ENCODE data around the gene RNU7-1. TPM values are rescaled to one million over a fixed set of nuclear protein-coding genes. Genes with fewer than 3 reads are reported as not detected.

Gene RNU7-1
- total RNA-seq, 1 experiment from 2014 or later, result not detected

DNA sequence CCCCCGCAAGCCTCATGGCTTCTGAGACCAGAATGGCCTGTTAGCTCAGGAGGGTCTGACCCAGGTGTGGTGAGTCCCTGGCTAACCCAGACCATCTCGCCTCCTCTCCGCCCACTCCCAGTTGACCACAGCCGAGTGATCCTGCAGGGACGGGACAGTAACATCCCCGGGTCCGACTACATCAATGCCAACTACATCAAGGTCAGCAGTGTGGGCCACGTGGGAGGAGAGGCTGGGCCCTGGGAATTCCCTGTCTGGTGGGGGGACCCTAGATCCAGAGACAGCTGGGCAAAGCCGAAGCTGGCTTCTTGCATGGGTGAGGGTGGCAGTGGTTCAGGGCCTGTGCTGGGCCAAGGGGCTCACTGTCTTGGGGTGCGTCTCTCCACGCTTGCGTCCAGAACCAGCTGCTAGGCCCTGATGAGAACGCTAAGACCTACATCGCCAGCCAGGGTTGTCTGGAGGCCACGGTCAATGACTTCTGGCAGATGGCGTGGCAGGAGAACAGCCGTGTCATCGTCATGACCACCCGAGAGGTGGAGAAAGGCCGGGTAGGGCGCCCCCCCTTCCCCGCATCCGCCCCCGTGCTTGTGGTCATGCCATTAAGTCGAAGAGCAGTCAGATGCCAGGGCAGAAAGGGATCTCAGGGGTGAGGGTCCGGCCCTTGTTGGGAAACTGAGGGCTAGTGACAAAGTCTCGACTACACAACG is 12.6 kb downstream of the RNU7-1 start:
- Mint-ChIP-seq H3K27me3 (ENCODE audit: unreplicated experiment) (no peaks in the 10 kb centered on the region), H3K27ac (ENCODE audit: unreplicated experiment) (no peak overlapping the region), H3K36me3 (ENCODE audit: insufficient read depth, unreplicated experiment) (peaks cover 48% of the 10 kb centered on the region), H3K4me1 (ENCODE audit: low read depth, unreplicated experiment) (peaks cover 7% of the 10 kb centered on the region), H3K4me3 (ENCODE audit: low read depth, unreplicated experiment) (no peak overlapping the region), H3K9me3 (ENCODE audit: low read depth, unreplicated experiment) (no peaks in the 10 kb centered on the region)
- BruUV-seq (replicated peaks), result no TSS peak
- TF ChIP-seq, protein P1, sequence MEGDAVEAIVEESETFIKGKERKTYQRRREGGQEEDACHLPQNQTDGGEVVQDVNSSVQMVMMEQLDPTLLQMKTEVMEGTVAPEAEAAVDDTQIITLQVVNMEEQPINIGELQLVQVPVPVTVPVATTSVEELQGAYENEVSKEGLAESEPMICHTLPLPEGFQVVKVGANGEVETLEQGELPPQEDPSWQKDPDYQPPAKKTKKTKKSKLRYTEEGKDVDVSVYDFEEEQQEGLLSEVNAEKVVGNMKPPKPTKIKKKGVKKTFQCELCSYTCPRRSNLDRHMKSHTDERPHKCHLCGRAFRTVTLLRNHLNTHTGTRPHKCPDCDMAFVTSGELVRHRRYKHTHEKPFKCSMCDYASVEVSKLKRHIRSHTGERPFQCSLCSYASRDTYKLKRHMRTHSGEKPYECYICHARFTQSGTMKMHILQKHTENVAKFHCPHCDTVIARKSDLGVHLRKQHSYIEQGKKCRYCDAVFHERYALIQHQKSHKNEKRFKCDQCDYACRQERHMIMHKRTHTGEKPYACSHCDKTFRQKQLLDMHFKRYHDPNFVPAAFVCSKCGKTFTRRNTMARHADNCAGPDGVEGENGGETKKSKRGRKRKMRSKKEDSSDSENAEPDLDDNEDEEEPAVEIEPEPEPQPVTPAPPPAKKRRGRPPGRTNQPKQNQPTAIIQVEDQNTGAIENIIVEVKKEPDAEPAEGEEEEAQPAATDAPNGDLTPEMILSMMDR (IDR thresholded peaks at IDR 0.05; ENCODE audit: unreplicated experiment), result no peak
- CTCF ChIA-PET, result no interaction called here
- intact Hi-C loops (cut with micrococcal nuclease; ENCODE audit: unreplicated experiment), result no loop called here
- DNase-seq, result no peak

DNA sequence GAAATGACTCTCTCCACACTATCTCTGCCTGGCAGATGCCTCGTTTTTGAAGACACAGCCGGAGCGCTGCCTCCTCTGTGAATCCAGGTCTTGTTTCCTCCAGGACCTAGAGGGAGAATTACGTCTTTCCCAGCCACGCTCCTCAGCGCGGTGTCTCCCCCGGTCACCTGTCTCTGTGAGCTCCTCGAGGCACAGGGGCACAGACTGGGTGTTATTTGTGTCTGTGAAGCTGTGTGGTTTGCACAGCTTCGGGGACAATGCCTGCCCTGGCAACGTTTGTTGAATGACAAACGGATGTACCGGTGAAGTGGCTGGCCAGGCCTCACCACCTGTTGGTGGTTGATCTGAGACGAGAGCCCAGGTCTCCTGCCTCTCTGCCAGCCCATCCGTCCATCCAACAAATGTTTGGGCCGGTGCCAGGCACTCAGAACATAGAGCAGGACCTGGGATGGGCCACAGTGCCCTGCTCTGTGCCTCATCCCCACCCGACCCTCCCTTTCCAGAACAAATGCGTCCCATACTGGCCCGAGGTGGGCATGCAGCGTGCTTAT is 13.6 kb downstream of the RNU7-1 start:
- BruUV-seq (replicated peaks), result no TSS peak
- TF ChIP-seq, protein P1 (IDR thresholded peaks at IDR 0.05; ENCODE audit: unreplicated experiment), result no peak
- H3K27ac Mint-ChIP-seq (ENCODE audit: unreplicated experiment), result no peak overlapping the region
- intact Hi-C loops (cut with micrococcal nuclease; ENCODE audit: unreplicated experiment), result no loop called here
- CTCF ChIA-PET, result no interaction called here
- H3K4me3 Mint-ChIP-seq (ENCODE audit: low read depth, unreplicated experiment), result no peak overlapping the region
- peaks cover 58% of the 10 kb centered on the region for H3K36me3 Mint-ChIP-seq (ENCODE audit: insufficient read depth, unreplicated experiment)
- peaks cover 17% of the 10 kb centered on the region for H3K4me1 Mint-ChIP-seq (ENCODE audit: low read depth, unreplicated experiment)
- H3K9me3 Mint-ChIP-seq (ENCODE audit: low read depth, unreplicated experiment), result no peaks in the 10 kb centered on the region
- no peak for DNase-seq
- H3K27me3 Mint-ChIP-seq (ENCODE audit: unreplicated experiment), result no peaks in the 10 kb centered on the region

DNA sequence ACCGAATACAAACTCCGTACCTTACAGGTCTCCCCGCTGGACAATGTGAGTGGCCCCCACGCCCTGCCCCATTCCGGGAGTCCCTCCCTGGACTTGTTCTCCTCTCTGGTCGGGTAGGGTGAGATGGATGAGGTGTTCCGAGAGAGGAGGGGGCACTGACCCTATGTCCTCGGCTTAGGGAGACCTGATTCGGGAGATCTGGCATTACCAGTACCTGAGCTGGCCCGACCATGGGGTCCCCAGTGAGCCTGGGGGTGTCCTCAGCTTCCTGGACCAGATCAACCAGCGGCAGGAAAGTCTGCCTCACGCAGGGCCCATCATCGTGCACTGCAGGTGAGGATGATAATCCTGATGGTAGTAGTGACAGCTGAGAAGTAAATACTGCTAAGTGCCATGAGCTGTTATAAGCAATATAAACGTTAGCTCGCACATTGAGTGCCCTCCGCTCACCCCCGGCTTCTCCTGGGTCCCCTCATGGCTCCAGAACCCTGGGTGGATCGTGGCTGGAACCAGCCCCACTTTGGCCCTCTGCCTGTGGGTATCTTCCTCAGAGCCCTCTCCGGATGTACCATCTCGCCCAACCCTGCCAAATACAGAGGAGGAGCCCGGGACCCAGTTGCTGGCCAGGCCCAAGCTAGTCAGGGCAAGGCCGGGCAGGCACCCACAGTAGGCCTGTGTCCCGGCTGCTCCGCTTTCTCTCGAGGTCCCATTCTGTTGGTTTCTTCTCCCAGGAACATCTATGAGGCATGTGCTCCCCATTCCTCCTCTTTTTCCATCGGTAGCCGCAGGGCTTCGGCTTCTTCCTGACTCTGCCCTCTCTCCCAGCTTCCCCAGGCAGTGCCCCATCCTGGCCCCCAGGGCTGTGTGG is 14.4 kb downstream of the RNU7-1 start:
- BruUV-seq (replicated peaks), result no TSS peak
- H3K4me1 Mint-ChIP-seq (ENCODE audit: low read depth, unreplicated experiment), result peaks cover 17% of the 10 kb centered on the region
- H3K27me3 Mint-ChIP-seq (ENCODE audit: unreplicated experiment), result no peaks in the 10 kb centered on the region
- no peak overlapping the region for H3K27ac Mint-ChIP-seq (ENCODE audit: unreplicated experiment)
- intact Hi-C loops (cut with micrococcal nuclease; ENCODE audit: unreplicated experiment), result no loop called here
- H3K9me3 Mint-ChIP-seq (ENCODE audit: low read depth, unreplicated experiment), result no peaks in the 10 kb centered on the region
- H3K4me3 Mint-ChIP-seq (ENCODE audit: low read depth, unreplicated experiment), result no peak overlapping the region
- CTCF ChIA-PET, result no interaction called here
- no peak for DNase-seq
- peaks cover 66% of the 10 kb centered on the region for H3K36me3 Mint-ChIP-seq (ENCODE audit: insufficient read depth, unreplicated experiment)
- TF ChIP-seq, protein P1 (IDR thresholded peaks at IDR 0.05; ENCODE audit: unreplicated experiment), result no peak

DNA sequence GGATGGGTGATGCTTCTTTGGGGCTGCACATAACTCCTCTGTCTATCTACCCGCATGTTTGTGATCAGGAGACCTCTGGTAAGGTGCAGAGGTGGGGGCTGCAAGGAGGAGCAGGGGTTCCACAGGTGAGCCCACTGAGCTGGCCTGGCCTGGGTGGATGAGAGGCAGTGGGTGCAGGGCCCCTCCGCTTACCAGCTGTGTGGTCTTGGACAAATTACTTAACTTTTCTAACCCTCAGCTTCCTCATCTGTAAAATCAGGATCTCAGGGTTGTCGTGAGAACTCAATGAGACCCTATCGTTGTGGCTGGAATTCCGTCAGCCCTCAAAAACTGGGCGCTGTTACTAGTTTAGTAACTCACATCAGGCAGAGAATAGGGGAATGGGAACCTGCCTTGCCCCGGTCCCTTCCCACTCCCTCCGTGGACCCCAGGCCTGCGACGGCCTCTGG is 15.0 kb downstream of the RNU7-1 start:
- no peak for DNase-seq
- BruUV-seq (replicated peaks), result no TSS peak
- no peak overlapping the region for H3K27ac Mint-ChIP-seq (ENCODE audit: unreplicated experiment)
- peaks cover 72% of the 10 kb centered on the region for H3K36me3 Mint-ChIP-seq (ENCODE audit: insufficient read depth, unreplicated experiment)
- CTCF ChIA-PET, result no interaction called here
- intact Hi-C loops (cut with micrococcal nuclease; ENCODE audit: unreplicated experiment), result no loop called here
- H3K9me3 Mint-ChIP-seq (ENCODE audit: low read depth, unreplicated experiment), result no peaks in the 10 kb centered on the region
- H3K4me3 Mint-ChIP-seq (ENCODE audit: low read depth, unreplicated experiment), result no peak overlapping the region
- peaks cover 17% of the 10 kb centered on the region for H3K4me1 Mint-ChIP-seq (ENCODE audit: low read depth, unreplicated experiment)
- H3K27me3 Mint-ChIP-seq (ENCODE audit: unreplicated experiment), result no peaks in the 10 kb centered on the region
- TF ChIP-seq, protein P1 (IDR thresholded peaks at IDR 0.05; ENCODE audit: unreplicated experiment), result no peak

Measured in Calu3 (cell line).